HepG2 (cell line): ENCODE data around the gene HIC1. TPM values are rescaled to one million over a fixed set of nuclear protein-coding genes. Genes with fewer than 3 reads are reported as not detected.
A peak's percentile ranks its signal among the peaks of the same experiment; 100 is the strongest.

Experiments used
- AHR ChIP-seq: IDR thresholded peaks from 2 replicates; pipeline ENCODE4 v1.6.1; 2018; ENCODE audit warnings: missing genetic modification reagents, missing compliant biosample characterization
- ARID2 ChIP-seq: sonication (generic); formaldehyde crosslinking; IDR thresholded peaks from 2 replicates; pipeline ENCODE4 v1.8.1; 2022; ENCODE audit warnings: mild to moderate bottlenecking, missing genetic modification reagents, borderline replicate concordance
- FOXJ3 ChIP-seq: sonication (generic); formaldehyde crosslinking; IDR thresholded peaks from 2 replicates; pipeline ENCODE4 v1.4.0; 2020; ENCODE audit warnings: missing genetic modification reagents, mild to moderate bottlenecking, borderline replicate concordance
- FOXP1 ChIP-seq, 2 experiments: fragments of 450-650 bp in 1 of 2; IDR thresholded peaks; 2 replicates each; pipeline ENCODE4 v1.6.1; 2017 to 2018; ENCODE audit warnings: antibody characterized with exemption in 1 of 2
- HNRNPLL ChIP-seq: fragments of 200-400 bp; formaldehyde crosslinking; IDR thresholded peaks from 2 replicates; pipeline ENCODE4 v1.6.1; 2017; ENCODE audit warnings: mild to moderate bottlenecking, low read depth, low read length; ENCODE audit not compliant: poor library complexity, severe bottlenecking
- MAF1 ChIP-seq: sonication (generic); formaldehyde crosslinking; IDR thresholded peaks from 2 replicates; pipeline ENCODE4 v1.5.0; 2020; ENCODE audit warnings: missing genetic modification reagents, borderline replicate concordance
- MATR3 ChIP-seq: sonication (generic); formaldehyde crosslinking; IDR thresholded peaks from 2 replicates; pipeline ENCODE4 v1.4.0; 2020; ENCODE audit warnings: missing genetic modification reagents
- MAZ ChIP-seq, 2 experiments: sonication (generic) in 1 of 2; formaldehyde crosslinking in 1 of 2; IDR thresholded peaks; 2 replicates each; pipeline versions ENCODE4 v1.5.0 to v1.6.1; 2012 to 2020; ENCODE audit warnings: low read depth in 2 of 2, mild to moderate bottlenecking in 2 of 2, borderline replicate concordance in 1 of 2, improper control_type of control experiment in 1 of 2, low read length in 1 of 2, missing genetic modification reagents in 1 of 2, moderate library complexity in 1 of 2
- NKX3-1 ChIP-seq: sonication (generic); formaldehyde crosslinking; IDR thresholded peaks from 2 replicates; pipeline ENCODE4 v1.5.0; 2020; ENCODE audit warnings: missing genetic modification reagents
- SP2 ChIP-seq: sonication (generic); formaldehyde crosslinking; IDR thresholded peaks from 2 replicates; pipeline ENCODE4 v1.5.1; 2020; ENCODE audit warnings: mild to moderate bottlenecking, missing genetic modification reagents
- ZBTB7B ChIP-seq: sonication (generic); formaldehyde crosslinking; IDR thresholded peaks from 2 replicates; pipeline ENCODE4 v1.4.0; 2020; ENCODE audit warnings: missing genetic modification reagents
- ZMYM4 ChIP-seq: sonication (generic); formaldehyde crosslinking; IDR thresholded peaks from 2 replicates; pipeline ENCODE4 v1.8.1; 2023; ENCODE audit warnings: mild to moderate bottlenecking, missing genetic modification reagents
- ZNF235 ChIP-seq: sonication (generic); formaldehyde crosslinking; IDR thresholded peaks from 2 replicates; pipeline ENCODE4 v1.8.1; 2023; ENCODE audit warnings: mild to moderate bottlenecking, missing genetic modification reagents, borderline replicate concordance
- ZNF563 ChIP-seq: sonication (generic); formaldehyde crosslinking; IDR thresholded peaks from 2 replicates; pipeline ENCODE4 v1.8.0; 2022; ENCODE audit warnings: mild to moderate bottlenecking, moderate library complexity, missing genetic modification reagents
- ZNF7 ChIP-seq: IDR thresholded peaks from 2 replicates; pipeline ENCODE4 v1.6.1; 2016; ENCODE audit warnings: missing biosample characterization, missing genetic modification reagents
- ZNF781 ChIP-seq: sonication (generic); formaldehyde crosslinking; IDR thresholded peaks from 2 replicates; pipeline ENCODE4 v1.5.1; 2020; ENCODE audit warnings: borderline replicate concordance, mild to moderate bottlenecking, missing genetic modification reagents; ENCODE audit errors: not compliant biosample characterization
- ZNF816 ChIP-seq: sonication (generic); formaldehyde crosslinking; IDR thresholded peaks from 2 replicates; pipeline ENCODE4 v1.8.0; 2022; ENCODE audit warnings: missing genetic modification reagents, mild to moderate bottlenecking, borderline replicate concordance
- polyA plus RNA-seq, 8 experiments: library from polyadenylated mRNA; depleted of rRNA in 3 of 8; stranded (reverse) in 7 of 8; unstranded in 1 of 8; fragments of >200 nt; fragmentation: Illumina TruSeq in 4 of 8; extraction: Trizol in 4 of 8; gene quantifications; 2 replicates each; pipeline versions ENCODE4 v1.2.1 to v1.2.3, GENCODE V29; 2011 to 2016; ENCODE audit warnings: low read depth in 4 of 8, missing spikeins in 1 of 8, mixed read lengths in 1 of 8; ENCODE audit not compliant: insufficient read depth in 1 of 8
- total RNA-seq, 5 experiments: library from RNA; depleted of rRNA; stranded (reverse); fragments of >200 nt; fragmentation: Illumina TruSeq; extraction: Trizol; gene quantifications; 2 replicates each; pipeline ENCODE4 v1.2.3, GENCODE V29; 2016; ENCODE audit warnings: low read depth in 1 of 5
- TF ChIP-seq, protein P1 (sequence below): IDR thresholded peaks from 2 replicates; pipeline ENCODE4 v1.6.1; 2016; ENCODE audit warnings: missing compliant biosample characterization, missing genetic modification reagents, borderline replicate concordance
- TF ChIP-seq, protein P2 (sequence below): sonication (generic); formaldehyde crosslinking; IDR thresholded peaks from 2 replicates; pipeline ENCODE4 v1.4.0; 2020; ENCODE audit warnings: mild to moderate bottlenecking, missing genetic modification reagents
- TF ChIP-seq, protein P3 (sequence below): sonication (generic); formaldehyde crosslinking; IDR thresholded peaks from 2 replicates; pipeline ENCODE4 v1.8.0; 2022; ENCODE audit warnings: mild to moderate bottlenecking, missing genetic modification reagents, moderate library complexity
- TF ChIP-seq, protein P4 (sequence below): sonication (generic); formaldehyde crosslinking; IDR thresholded peaks from 2 replicates; pipeline ENCODE4 v1.5.1; 2020; ENCODE audit warnings: missing genetic modification reagents, mild to moderate bottlenecking, borderline replicate concordance

HIC1 gene
- total and polyA plus RNA-seq, 2 of the 13 experiments (the other 11 are each of a cell fraction or from before 2014, with no cell fraction given) = 0.04 to 0.31 TPM

DNA sequence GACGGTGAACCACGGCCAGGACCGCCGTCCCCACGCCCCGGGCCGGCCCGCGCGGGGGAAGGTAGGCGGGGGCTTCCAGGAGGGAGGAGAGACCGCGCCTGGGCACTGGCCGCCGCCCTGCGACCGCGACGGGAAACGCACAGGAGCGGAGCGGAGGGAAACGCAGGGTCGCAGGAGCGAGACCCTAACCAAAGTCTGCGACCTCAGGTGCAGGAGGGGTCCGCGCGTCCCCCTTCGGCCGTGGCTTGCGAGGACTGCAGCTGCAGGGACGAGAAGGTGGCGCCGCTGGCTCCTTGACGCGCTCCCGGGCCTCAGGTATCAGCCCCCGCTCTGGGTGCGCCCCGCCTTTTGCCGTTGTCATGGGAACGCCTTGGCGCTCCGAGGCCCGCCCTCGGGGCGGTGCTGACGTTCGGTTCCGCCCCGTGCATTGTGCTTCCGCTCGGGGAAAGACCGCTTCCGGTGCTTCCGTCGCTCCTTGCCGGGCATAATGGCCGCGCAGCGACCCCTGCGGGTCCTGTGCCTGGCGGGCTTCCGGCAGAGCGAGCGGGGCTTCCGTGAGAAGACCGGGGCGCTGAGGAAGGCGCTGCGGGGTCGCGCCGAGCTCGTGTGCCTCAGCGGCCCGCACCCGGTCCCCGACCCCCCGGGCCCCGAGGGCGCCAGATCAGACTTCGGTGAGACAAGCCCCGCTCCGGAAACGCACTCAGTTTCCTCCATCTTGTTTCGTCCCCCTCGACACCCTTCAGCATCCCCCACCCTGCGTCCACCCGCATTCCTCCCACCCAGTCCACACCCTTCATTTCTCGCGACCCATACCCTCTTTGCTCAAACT, 13.1 kb upstream of the HIC1 start, which contains the start of gene OVCA2 (continued):
- TF ChIP-seq, protein P1, sequence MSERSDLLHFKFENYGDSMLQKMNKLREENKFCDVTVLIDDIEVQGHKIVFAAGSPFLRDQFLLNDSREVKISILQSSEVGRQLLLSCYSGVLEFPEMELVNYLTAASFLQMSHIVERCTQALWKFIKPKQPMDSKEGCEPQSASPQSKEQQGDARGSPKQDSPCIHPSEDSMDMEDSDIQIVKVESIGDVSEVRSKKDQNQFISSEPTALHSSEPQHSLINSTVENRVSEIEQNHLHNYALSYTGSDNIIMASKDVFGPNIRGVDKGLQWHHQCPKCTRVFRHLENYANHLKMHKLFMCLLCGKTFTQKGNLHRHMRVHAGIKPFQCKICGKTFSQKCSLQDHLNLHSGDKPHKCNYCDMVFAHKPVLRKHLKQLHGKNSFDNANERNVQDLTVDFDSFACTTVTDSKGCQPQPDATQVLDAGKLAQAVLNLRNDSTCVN = 0 out of 2 replicates have a peak, but pooled peaks have one; percentile 33
- TF ChIP-seq MAF1 (peak; percentile 86), AHR (CRISPR knock-in tag) (peak; percentile 59; the same call in 1 of the 2 replicates), ARID2 (no peak), ZNF235 (CRISPR knock-in tag) (no peak), ZNF781 (no peak), SP2 (CRISPR knock-in tag) (peak; percentile 84), MAZ (IDR thresholded peaks at IDR 0.05; ENCODE audit: borderline replicate concordance, low read depth, low read length) (peak; percentile 52; the same call in 1 of the 2 replicates), MAZ (CRISPR knock-in tag; IDR thresholded peaks at IDR 0.05; ENCODE audit: low read depth) (peak; percentile 75), MATR3 (no peak), ZNF563 (peak; percentile 17; the same call in 1 of the 2 replicates), HNRNPLL (peak; percentile 65), FOXJ3 (CRISPR knock-in tag) (no peak), ZBTB7B (peak; percentile 96), ZNF816 (no peak), ZMYM4 (peak; percentile 67; the same call in 1 of the 2 replicates), NKX3-1 (CRISPR knock-in tag) (0 out of 2 replicates have a peak, but pooled peaks have one; percentile 26), ZNF7 (CRISPR knock-in tag) (no peak), FOXP1 (IDR thresholded peaks at IDR 0.05) (no peak), FOXP1 (CRISPR knock-in tag; IDR thresholded peaks at IDR 0.05) (0 out of 2 replicates have a peak, but pooled peaks have one; percentile 7)
- TF ChIP-seq, protein P2, sequence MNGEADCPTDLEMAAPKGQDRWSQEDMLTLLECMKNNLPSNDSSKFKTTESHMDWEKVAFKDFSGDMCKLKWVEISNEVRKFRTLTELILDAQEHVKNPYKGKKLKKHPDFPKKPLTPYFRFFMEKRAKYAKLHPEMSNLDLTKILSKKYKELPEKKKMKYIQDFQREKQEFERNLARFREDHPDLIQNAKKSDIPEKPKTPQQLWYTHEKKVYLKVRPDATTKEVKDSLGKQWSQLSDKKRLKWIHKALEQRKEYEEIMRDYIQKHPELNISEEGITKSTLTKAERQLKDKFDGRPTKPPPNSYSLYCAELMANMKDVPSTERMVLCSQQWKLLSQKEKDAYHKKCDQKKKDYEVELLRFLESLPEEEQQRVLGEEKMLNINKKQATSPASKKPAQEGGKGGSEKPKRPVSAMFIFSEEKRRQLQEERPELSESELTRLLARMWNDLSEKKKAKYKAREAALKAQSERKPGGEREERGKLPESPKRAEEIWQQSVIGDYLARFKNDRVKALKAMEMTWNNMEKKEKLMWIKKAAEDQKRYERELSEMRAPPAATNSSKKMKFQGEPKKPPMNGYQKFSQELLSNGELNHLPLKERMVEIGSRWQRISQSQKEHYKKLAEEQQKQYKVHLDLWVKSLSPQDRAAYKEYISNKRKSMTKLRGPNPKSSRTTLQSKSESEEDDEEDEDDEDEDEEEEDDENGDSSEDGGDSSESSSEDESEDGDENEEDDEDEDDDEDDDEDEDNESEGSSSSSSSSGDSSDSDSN = peak; percentile 74
- TF ChIP-seq, protein P3, sequence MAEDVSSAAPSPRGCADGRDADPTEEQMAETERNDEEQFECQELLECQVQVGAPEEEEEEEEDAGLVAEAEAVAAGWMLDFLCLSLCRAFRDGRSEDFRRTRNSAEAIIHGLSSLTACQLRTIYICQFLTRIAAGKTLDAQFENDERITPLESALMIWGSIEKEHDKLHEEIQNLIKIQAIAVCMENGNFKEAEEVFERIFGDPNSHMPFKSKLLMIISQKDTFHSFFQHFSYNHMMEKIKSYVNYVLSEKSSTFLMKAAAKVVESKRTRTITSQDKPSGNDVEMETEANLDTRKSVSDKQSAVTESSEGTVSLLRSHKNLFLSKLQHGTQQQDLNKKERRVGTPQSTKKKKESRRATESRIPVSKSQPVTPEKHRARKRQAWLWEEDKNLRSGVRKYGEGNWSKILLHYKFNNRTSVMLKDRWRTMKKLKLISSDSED (CRISPR knock-in tag) = no peak
- TF ChIP-seq, protein P4, sequence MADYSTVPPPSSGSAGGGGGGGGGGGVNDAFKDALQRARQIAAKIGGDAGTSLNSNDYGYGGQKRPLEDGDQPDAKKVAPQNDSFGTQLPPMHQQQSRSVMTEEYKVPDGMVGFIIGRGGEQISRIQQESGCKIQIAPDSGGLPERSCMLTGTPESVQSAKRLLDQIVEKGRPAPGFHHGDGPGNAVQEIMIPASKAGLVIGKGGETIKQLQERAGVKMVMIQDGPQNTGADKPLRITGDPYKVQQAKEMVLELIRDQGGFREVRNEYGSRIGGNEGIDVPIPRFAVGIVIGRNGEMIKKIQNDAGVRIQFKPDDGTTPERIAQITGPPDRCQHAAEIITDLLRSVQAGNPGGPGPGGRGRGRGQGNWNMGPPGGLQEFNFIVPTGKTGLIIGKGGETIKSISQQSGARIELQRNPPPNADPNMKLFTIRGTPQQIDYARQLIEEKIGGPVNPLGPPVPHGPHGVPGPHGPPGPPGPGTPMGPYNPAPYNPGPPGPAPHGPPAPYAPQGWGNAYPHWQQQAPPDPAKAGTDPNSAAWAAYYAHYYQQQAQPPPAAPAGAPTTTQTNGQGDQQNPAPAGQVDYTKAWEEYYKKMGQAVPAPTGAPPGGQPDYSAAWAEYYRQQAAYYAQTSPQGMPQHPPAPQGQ = no peak; the same call in 1 of the 2 replicates
